22Rv1 (cell line): Measurements from ENCODE around the gene DIO1.
"Not testable (repeated sequence)": the region's sequence is repeated elsewhere in the genome, so short reads cannot be mapped to it uniquely, and the experiment has no call there.

Experiments
- H3K27ac ChIP-seq: fragments of 450-650 bp; 2 replicates; pipeline ENCODE4 v1.5.1; 2017
- ZFX ChIP-seq: fragments of 450-650 bp; IDR thresholded peaks from 2 replicates; pipeline ENCODE4 v1.6.1; 2017; ENCODE audit warnings: antibody characterized with exemption, borderline replicate concordance
- TF ChIP-seq, protein P1 (sequence below): fragments of 450-650 bp; IDR thresholded peaks from 2 replicates; pipeline ENCODE4 v1.5.1; 2017; ENCODE audit warnings: mild to moderate bottlenecking

The DIO1 gene

DNA sequence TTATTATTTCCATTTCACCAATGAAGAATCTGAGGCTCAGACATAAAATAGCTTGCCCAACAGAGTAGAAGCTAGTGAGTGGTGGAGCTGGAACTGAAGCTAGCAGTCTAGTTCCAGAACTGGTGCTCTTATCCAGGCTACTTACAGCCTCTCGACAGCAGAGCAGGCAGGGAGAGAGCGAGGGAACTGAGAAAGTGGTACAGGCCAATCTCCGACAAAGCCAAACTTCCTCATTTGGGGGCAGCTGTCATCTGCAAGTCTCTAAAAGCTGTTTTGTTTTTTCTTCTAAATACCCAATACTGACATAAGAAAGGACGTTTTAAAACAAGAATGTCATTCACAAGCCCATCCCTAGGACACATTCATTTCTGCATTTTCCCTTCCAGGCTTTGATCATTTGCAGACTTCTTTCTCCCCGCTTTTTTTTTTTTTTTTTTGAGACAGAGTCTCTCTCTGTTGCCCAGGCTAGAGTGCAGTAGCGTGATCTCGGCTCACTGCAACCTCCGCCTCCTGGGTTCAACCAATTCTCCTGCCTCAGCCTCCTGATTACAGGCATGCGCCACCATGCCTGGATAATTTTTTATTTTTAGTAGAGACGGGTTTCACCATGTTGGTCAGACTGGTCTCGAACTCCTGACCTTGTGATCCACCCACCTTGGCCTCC is 24.4 kb upstream of the DIO1 start:
- no peak for TF ChIP-seq ZFX
- TF ChIP-seq, protein P1, sequence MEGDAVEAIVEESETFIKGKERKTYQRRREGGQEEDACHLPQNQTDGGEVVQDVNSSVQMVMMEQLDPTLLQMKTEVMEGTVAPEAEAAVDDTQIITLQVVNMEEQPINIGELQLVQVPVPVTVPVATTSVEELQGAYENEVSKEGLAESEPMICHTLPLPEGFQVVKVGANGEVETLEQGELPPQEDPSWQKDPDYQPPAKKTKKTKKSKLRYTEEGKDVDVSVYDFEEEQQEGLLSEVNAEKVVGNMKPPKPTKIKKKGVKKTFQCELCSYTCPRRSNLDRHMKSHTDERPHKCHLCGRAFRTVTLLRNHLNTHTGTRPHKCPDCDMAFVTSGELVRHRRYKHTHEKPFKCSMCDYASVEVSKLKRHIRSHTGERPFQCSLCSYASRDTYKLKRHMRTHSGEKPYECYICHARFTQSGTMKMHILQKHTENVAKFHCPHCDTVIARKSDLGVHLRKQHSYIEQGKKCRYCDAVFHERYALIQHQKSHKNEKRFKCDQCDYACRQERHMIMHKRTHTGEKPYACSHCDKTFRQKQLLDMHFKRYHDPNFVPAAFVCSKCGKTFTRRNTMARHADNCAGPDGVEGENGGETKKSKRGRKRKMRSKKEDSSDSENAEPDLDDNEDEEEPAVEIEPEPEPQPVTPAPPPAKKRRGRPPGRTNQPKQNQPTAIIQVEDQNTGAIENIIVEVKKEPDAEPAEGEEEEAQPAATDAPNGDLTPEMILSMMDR = no peak
- H3K27ac ChIP-seq = no peak overlapping the region

DNA sequence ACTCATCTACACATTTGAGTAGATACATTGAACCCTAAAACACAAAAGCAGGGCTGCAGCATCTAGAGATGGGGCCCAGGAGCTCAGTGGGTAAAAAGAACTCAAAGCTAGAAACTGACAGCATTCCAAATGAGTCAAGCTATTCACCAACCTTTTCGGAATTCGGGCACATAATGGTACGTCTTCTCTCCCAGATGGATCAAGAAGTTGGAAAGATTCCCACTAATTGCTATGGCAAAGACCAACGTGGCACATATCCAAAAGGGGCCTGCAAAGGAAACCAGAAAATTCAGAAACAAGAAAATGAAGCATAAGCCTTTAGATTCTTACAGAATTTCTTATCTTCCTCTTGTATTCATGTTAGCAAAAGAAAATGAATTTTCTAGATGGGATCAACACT is 22.8 kb upstream of the DIO1 start:
- no peak overlapping the region for H3K27ac ChIP-seq
- TF ChIP-seq, protein P1 = no peak
- no peak for TF ChIP-seq ZFX

- H3K27ac ChIP-seq = no peak overlapping the region
- TF ChIP-seq, protein P1 = no peak
- TF ChIP-seq ZFX = no peak
Observed at GRCh38 chr1:53871773-53872484, 22.1 kb upstream of the DIO1 start.

GRCh38 chr1:53875150-53875549 is 18.8 kb upstream of the DIO1 start:
- not testable (repeated sequence) for H3K27ac ChIP-seq

GRCh38 chr1:53878492-53879105 is 15.4 kb upstream of the DIO1 start:
- H3K27ac ChIP-seq = no peak overlapping the region
- TF ChIP-seq, protein P1 = peak; percentile 85
- no peak for TF ChIP-seq ZFX

- not testable (repeated sequence) for H3K27ac ChIP-seq
Observed at GRCh38 chr1:53881853-53882252, 12.1 kb upstream of the DIO1 start.

DNA sequence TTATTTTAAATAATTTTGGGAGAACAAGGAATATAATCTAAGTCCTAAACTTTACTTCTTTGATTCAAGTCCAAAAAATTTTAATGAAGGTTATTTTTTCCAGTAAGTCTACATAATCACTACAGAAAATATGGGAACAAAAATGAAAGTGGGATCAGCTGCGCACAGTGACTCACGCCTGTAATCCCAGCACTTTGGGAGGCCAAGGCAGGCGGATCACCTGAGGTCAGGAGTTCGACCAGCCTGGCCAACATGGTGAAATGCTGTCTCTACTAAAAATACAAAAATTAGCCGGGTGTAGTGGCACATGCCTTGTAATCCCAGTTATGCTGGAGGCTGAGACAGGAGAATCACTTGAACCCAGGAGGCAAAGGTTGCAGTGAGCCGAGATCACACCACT is 10.4 kb upstream of the DIO1 start:
- H3K27ac ChIP-seq = not testable (repeated sequence)

- TF ChIP-seq, protein P1 = no peak
- TF ChIP-seq ZFX = no peak
- peak overlapping the region; percentile 61 for H3K27ac ChIP-seq
Observed at GRCh38 chr1:53888681-53889080, 5.3 kb upstream of the DIO1 start.
